ENCODE results near the gene MAGIX. TPM values are rescaled to one million over a fixed set of nuclear protein-coding genes. Genes with fewer than 3 reads are reported as not detected.
A peak's percentile ranks its signal among the peaks of the same experiment; 100 is the strongest.
"Not testable (repeated sequence)": the region's sequence is repeated elsewhere in the genome, so short reads cannot be mapped to it uniquely, and the experiment has no call there.

The MAGIX gene
- polyA plus RNA-seq = 0.49 TPM

GRCh38 chrX:49162620-49163019 lies at the start of gene MAGIX:
Gene MAGIX (plus strand): TSS chrX:49162758. CDS start chrX:49162890, 132 bp downstream.
- Mint-ChIP-seq H3K4me1 (peaks cover 8 to 11% (median 10%) of the 10 kb centered on the region in 3 donors), H3K36me3 (no peaks in the 10 kb centered on the region), H3K27ac (peak within 1 kb of the TSS in 2 of 3 donors; percentile 73 to 94), H3K27me3 (peaks cover 1% of the 10 kb centered on the region), H3K4me3 (peak within 1 kb of the TSS; percentile 77 to 82 (median 80)), H3K9me3 (no peaks in the 10 kb centered on the region)

- H3K4me1 Mint-ChIP-seq = peaks cover 0 to 4% (median 2%) of the 10 kb centered on the region in 3 donors
- no peaks in the 10 kb centered on the region for H3K9me3 Mint-ChIP-seq
- H3K27ac Mint-ChIP-seq = peak overlapping the region in 1 of 3 donors; percentile 8
- no peaks in the 10 kb centered on the region for H3K27me3 Mint-ChIP-seq
- peak overlapping the region in 1 of 4 donors; percentile 18 for H3K4me3 Mint-ChIP-seq
- peaks cover 3% of the 10 kb centered on the region for H3K36me3 Mint-ChIP-seq
Measured at GRCh38 chrX:49116076-49116475, 46.5 kb upstream of the MAGIX start.

DNA sequence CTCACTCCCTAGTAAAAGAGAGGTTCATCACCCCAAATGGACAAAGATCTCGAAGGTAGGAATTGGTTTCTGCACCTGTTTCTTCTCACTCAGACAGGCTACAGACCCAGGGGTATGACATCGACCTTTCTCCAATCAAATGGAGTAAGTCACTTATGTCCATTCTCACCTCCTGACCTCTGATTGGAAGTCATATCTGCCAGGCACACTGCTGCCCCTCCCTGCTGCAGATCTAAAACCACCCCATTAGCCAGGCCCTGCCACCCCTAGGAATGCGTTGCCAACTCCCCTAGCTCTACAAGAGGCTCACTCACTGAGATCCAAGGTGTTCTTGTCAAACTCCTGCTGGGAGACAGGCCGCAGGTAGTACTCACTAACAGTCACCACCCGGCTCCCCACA lies 45.8 kb upstream of the MAGIX start:
- H3K9me3 Mint-ChIP-seq = no peaks in the 10 kb centered on the region
- H3K36me3 Mint-ChIP-seq = peaks cover 3% of the 10 kb centered on the region
- peaks cover 0 to 4% (median 3%) of the 10 kb centered on the region in 3 donors for H3K4me1 Mint-ChIP-seq
- peak overlapping the region in 1 of 4 donors; percentile 24 for H3K4me3 Mint-ChIP-seq
- no peak overlapping the region for H3K27ac Mint-ChIP-seq
- no peaks in the 10 kb centered on the region for H3K27me3 Mint-ChIP-seq

GRCh38 chrX:49117581-49117980 lies 45.0 kb upstream of the MAGIX start:
- peaks cover 5% of the 10 kb centered on the region for H3K36me3 Mint-ChIP-seq
- H3K4me1 Mint-ChIP-seq = peaks cover 0 to 4% (median 3%) of the 10 kb centered on the region in 3 donors
- peak overlapping the region in 1 of 3 donors; percentile 16 for H3K27ac Mint-ChIP-seq
- H3K4me3 Mint-ChIP-seq = peak overlapping the region in 1 of 4 donors; percentile 77
- no peaks in the 10 kb centered on the region for H3K9me3 Mint-ChIP-seq
- H3K27me3 Mint-ChIP-seq = no peaks in the 10 kb centered on the region

GRCh38 chrX:49120091-49120490 lies 42.5 kb upstream of the MAGIX start:
- Mint-ChIP-seq H3K9me3 (no peaks in the 10 kb centered on the region), H3K27ac (peak overlapping the region in 1 of 3 donors; percentile 10), H3K4me1 (peaks cover 7 to 13% (median 11%) of the 10 kb centered on the region in 3 donors), H3K27me3 (no peaks in the 10 kb centered on the region), H3K36me3 (peaks cover 5% of the 10 kb centered on the region), H3K4me3 (peak overlapping the region in 1 of 4 donors; percentile 48)

- H3K27ac Mint-ChIP-seq = peak overlapping the region in 1 of 3 donors; percentile 16
- H3K4me1 Mint-ChIP-seq = peaks cover 7 to 11% (median 11%) of the 10 kb centered on the region in 3 donors
- H3K36me3 Mint-ChIP-seq = peaks cover 5% of the 10 kb centered on the region
- no peaks in the 10 kb centered on the region for H3K9me3 Mint-ChIP-seq
- no peaks in the 10 kb centered on the region for H3K27me3 Mint-ChIP-seq
- peak overlapping the region; percentile 94 to 97 (median 96) for H3K4me3 Mint-ChIP-seq
Measured at GRCh38 chrX:49122499-49122898, 40.1 kb upstream of the MAGIX start.

- H3K4me1 Mint-ChIP-seq, H3K27ac Mint-ChIP-seq, H3K36me3 Mint-ChIP-seq, H3K9me3 Mint-ChIP-seq, H3K4me3 Mint-ChIP-seq, H3K27me3 Mint-ChIP-seq: not testable (repeated sequence)
Measured at GRCh38 chrX:49127742-49128258, 34.8 kb upstream of the MAGIX start.

DNA sequence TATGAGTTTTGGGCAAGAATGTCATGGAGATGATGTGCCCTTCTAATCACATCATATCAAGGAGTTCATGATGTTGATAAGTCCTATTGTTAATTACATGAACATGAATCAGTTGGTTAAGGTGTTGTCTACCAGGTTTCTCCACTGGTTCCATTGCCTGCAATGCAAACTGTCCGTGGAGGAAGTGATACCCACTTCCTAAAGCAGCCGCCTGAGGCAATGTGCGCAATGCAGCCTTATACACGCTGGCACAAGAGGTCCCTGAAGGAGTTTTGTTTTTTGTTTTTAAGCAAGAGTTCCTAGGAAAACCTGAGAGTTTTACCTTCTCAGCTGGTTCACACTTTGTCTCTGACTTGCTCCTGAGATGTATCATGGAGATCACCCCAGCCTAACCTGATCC lies 33.1 kb upstream of the MAGIX start:
- Mint-ChIP-seq H3K9me3 (peaks cover 0 to 3% (median 0%) of the 10 kb centered on the region in 3 donors), H3K36me3 (peaks cover 2% of the 10 kb centered on the region), H3K27me3 (no peaks in the 10 kb centered on the region), H3K27ac (no peak overlapping the region), H3K4me3 (peak overlapping the region in 1 of 4 donors; percentile 15), H3K4me1 (peaks cover 0 to 2% (median 2%) of the 10 kb centered on the region in 3 donors)

GRCh38 chrX:49132275-49132674 lies 30.3 kb upstream of the MAGIX start:
- not testable (repeated sequence) for H3K4me1 Mint-ChIP-seq, H3K9me3 Mint-ChIP-seq, H3K27ac Mint-ChIP-seq, H3K27me3 Mint-ChIP-seq, H3K4me3 Mint-ChIP-seq, H3K36me3 Mint-ChIP-seq

DNA sequence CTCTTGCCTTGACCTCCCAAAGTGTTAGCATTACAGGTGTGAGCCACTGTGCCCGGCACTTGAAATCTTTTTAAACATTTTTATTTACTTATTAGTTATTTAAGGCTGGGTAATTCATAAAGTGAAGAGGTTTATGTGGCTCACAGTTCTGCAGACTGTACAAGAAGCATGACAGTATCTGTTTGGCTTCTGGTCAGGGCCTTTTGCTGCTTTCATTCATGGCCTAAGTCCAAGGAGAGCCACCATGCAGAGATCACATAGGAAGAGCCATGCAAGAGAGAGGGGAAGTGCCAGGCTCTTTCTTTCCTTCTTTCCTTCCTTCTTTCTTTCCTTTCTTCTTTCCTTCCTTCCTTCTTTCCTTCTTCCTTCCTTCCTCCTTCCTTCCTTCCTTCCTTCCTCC lies 28.8 kb upstream of the MAGIX start:
- Mint-ChIP-seq H3K9me3 (peaks cover under 1 to 3% (median 2%) of the 10 kb centered on the region in 3 donors), H3K27me3 (no peaks in the 10 kb centered on the region), H3K4me3 (no peak overlapping the region), H3K4me1 (peaks cover 0 to 2% (median 2%) of the 10 kb centered on the region in 3 donors), H3K36me3 (peaks cover 2% of the 10 kb centered on the region), H3K27ac (no peak overlapping the region)

- H3K27ac Mint-ChIP-seq = no peak overlapping the region
- H3K27me3 Mint-ChIP-seq = no peaks in the 10 kb centered on the region
- H3K9me3 Mint-ChIP-seq = peaks cover 3 to 15% (median 13%) of the 10 kb centered on the region in 3 donors
- H3K4me1 Mint-ChIP-seq = no peaks in the 10 kb centered on the region
- H3K36me3 Mint-ChIP-seq = peaks cover 4% of the 10 kb centered on the region
- H3K4me3 Mint-ChIP-seq = no peak overlapping the region
Measured at GRCh38 chrX:49137492-49137891, 25.1 kb upstream of the MAGIX start.

- no peaks in the 10 kb centered on the region for H3K27me3 Mint-ChIP-seq
- H3K4me3 Mint-ChIP-seq = peak overlapping the region in 1 of 4 donors; percentile 41
- no peaks in the 10 kb centered on the region for H3K4me1 Mint-ChIP-seq
- peaks cover 3 to 15% (median 13%) of the 10 kb centered on the region in 3 donors for H3K9me3 Mint-ChIP-seq
- no peak overlapping the region for H3K27ac Mint-ChIP-seq
- peaks cover 5% of the 10 kb centered on the region for H3K36me3 Mint-ChIP-seq
Measured at GRCh38 chrX:49139713-49140112, 22.8 kb upstream of the MAGIX start.

GRCh38 chrX:49142264-49142663 lies 20.3 kb upstream of the MAGIX start:
- H3K27me3 Mint-ChIP-seq, H3K36me3 Mint-ChIP-seq, H3K27ac Mint-ChIP-seq, H3K4me3 Mint-ChIP-seq, H3K4me1 Mint-ChIP-seq: not testable (repeated sequence)
- H3K9me3 Mint-ChIP-seq = peaks cover 3 to 15% (median 13%) of the 10 kb centered on the region in 3 donors

DNA sequence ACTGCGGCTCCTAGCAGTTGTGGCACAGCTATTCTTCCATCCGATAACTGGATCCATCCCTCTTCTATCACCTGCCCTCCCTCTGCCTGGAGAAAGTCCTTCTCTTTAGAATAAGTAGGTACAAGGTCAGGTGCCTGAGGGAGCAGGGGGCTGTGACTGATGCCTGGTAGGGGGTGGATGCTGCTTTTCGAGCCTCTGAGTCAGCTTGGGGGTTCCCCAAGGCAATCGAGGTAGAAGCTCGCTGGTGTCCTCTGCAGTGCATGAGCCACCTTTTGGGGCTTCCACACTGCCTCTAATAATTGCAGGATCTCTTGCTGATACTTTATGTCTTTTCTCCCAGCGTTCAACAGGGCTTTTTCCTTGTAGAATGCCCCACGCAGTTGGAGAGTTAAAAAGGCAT lies 19.4 kb upstream of the MAGIX start:
- not testable (repeated sequence) for H3K27me3 Mint-ChIP-seq, H3K4me3 Mint-ChIP-seq, H3K4me1 Mint-ChIP-seq, H3K27ac Mint-ChIP-seq, H3K36me3 Mint-ChIP-seq
- peaks cover 3 to 15% (median 13%) of the 10 kb centered on the region in 3 donors for H3K9me3 Mint-ChIP-seq

GRCh38 chrX:49147282-49147681 lies 15.3 kb upstream of the MAGIX start:
- Mint-ChIP-seq H3K4me3 (no peak overlapping the region), H3K9me3 (peaks cover 0 to 2% (median 0%) of the 10 kb centered on the region in 3 donors), H3K4me1 (no peaks in the 10 kb centered on the region), H3K27me3 (no peaks in the 10 kb centered on the region), H3K27ac (no peak overlapping the region), H3K36me3 (peaks cover 5% of the 10 kb centered on the region)

DNA sequence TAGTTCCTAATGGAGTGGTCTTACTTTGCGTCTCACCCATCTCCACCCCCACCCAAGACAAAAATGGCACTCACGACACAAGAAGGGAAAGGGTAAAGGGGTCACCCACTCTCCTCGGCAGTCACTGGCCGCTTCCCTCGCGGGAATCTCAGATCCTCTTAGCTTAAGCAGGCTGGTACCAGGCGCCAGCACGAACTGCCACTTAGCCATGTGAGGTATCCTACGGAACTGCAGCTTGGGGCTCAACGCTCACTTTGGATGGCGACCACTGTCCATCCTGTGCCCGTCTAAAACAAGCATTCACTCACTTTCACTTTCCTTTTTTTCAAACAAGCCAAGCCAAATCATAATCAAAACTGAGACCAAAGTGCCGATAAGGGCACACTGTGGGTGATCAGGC lies 14.6 kb upstream of the MAGIX start:
- H3K4me1 Mint-ChIP-seq = no peaks in the 10 kb centered on the region
- H3K9me3 Mint-ChIP-seq = peaks cover 0 to 2% (median 0%) of the 10 kb centered on the region in 3 donors
- H3K27me3 Mint-ChIP-seq = no peaks in the 10 kb centered on the region
- no peak overlapping the region for H3K4me3 Mint-ChIP-seq
- peaks cover 4% of the 10 kb centered on the region for H3K36me3 Mint-ChIP-seq
- H3K27ac Mint-ChIP-seq = no peak overlapping the region
